ENCODE data around the gene FAAP100. TPM values are rescaled to one million over a fixed set of nuclear protein-coding genes. Genes with fewer than 3 reads are reported as not detected.

The FAAP100 gene
- total RNA-seq, 2 donors from 2014 or later = 21.3 to 29.1 TPM

- peaks cover 1 to 24% of the 10 kb centered on the region in 2 donors for H3K36me3 Mint-ChIP-seq (ENCODE audit: insufficient read depth in 2 of 2)
- no peak for ATAC-seq (replicated peaks in 1 of 2)
Measured at GRCh38 chr17:81582341-81582740, 30.2 kb upstream of the FAAP100 start.

GRCh38 chr17:81581758-81582157 lies 29.6 kb upstream of the FAAP100 start:
- peaks cover 1 to 25% of the 10 kb centered on the region in 2 donors for H3K36me3 Mint-ChIP-seq (ENCODE audit: insufficient read depth in 2 of 2)
- H3K4me1 Mint-ChIP-seq (ENCODE audit: low read depth) = peaks cover 23% of the 10 kb centered on the region
- H3K9me3 Mint-ChIP-seq = no peaks in the 10 kb centered on the region
- no peak overlapping the region for H3K27ac Mint-ChIP-seq
- H3K27me3 Mint-ChIP-seq (ENCODE audit: low read depth) = no peaks in the 10 kb centered on the region
- ATAC-seq (replicated peaks in 1 of 2) = no peak
- no peak for DNase-seq
- no peak overlapping the region for H3K4me3 Mint-ChIP-seq

More at GRCh38 chr17:81582341-81582740, 30.2 kb upstream of the FAAP100 start:
- Mint-ChIP-seq H3K27ac (no peak overlapping the region), H3K9me3 (no peaks in the 10 kb centered on the region), H3K4me1 (ENCODE audit: low read depth) (peaks cover 23% of the 10 kb centered on the region), H3K27me3 (ENCODE audit: low read depth) (no peaks in the 10 kb centered on the region), H3K4me3 (no peak overlapping the region)
- no peak for DNase-seq

- ATAC-seq (replicated peaks in 1 of 2) = no peak
- Mint-ChIP-seq H3K9me3 (no peaks in the 10 kb centered on the region), H3K4me1 (ENCODE audit: low read depth) (peaks cover 23% of the 10 kb centered on the region), H3K27me3 (ENCODE audit: low read depth) (no peaks in the 10 kb centered on the region), H3K4me3 (no peak overlapping the region), H3K27ac (no peak overlapping the region), H3K36me3 (ENCODE audit: insufficient read depth in 2 of 2) (peaks cover 1 to 26% of the 10 kb centered on the region in 2 donors)
- no peak for DNase-seq
Measured at GRCh38 chr17:81580481-81580880, 28.3 kb upstream of the FAAP100 start.

DNA sequence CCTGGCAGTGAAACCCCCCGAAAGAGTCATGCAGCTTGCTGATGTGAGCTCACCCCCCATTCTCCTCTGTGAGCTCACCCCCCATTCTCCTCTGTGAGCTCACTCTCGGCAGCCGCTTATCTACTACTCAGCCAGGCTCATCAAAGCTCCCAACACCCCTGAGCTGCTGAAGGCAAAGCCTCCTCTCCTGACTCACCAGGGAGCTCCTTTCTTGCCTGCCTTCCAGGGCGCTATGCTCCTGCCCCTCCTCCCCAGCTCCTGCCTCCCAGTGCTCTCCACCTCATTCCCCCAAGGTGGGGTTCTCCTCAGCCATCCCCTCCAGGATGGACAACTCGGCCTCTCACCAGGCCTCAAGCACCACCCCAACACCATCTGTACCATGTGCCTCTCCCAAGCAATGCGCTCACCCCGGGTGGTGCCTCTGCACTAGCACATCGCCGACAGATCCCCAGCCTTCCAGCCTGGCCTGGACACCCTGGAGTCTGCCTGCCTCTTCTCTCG lies 27.7 kb upstream of the FAAP100 start:
- Mint-ChIP-seq H3K4me3 (no peak overlapping the region), H3K4me1 (ENCODE audit: low read depth) (peaks cover 23% of the 10 kb centered on the region), H3K9me3 (no peaks in the 10 kb centered on the region), H3K27ac (no peak overlapping the region), H3K36me3 (ENCODE audit: insufficient read depth in 2 of 2) (peaks cover 1 to 21% of the 10 kb centered on the region in 2 donors), H3K27me3 (ENCODE audit: low read depth) (no peaks in the 10 kb centered on the region)
- DNase-seq = no peak
- ATAC-seq (replicated peaks in 1 of 2) = no peak

DNA sequence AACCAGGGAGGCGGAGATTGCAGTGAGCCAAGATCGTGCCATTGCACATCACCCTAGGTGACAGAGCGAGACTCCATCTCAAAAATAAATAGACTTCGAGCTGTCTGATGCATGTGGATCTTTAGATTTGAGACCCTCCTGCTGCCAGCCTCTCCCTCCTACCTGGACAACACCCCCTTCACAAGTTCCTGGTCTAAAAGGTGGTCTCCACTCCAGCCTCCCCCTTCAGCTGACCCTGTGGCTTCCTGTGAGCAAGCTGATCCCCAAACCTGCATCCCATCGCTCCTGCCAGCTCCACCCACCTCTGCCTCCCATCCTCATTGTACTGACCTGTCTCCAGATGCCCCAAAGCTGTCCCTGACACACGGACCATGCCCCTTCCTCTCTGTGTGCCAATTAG lies 27.1 kb upstream of the FAAP100 start:
- Mint-ChIP-seq H3K4me3 (no peak overlapping the region), H3K27ac (no peak overlapping the region), H3K27me3 (ENCODE audit: low read depth) (no peaks in the 10 kb centered on the region), H3K36me3 (ENCODE audit: insufficient read depth in 2 of 2) (peaks cover 1 to 21% of the 10 kb centered on the region in 2 donors), H3K4me1 (ENCODE audit: low read depth) (peaks cover 23% of the 10 kb centered on the region), H3K9me3 (no peaks in the 10 kb centered on the region)
- DNase-seq (no peak), ATAC-seq (replicated peaks in 1 of 2) (no peak)

GRCh38 chr17:81578561-81579225 lies 26.5 kb upstream of the FAAP100 start:
- peak; percentile 7 to 9 for DNase-seq
- Mint-ChIP-seq H3K27ac (no peak overlapping the region), H3K27me3 (ENCODE audit: low read depth) (no peaks in the 10 kb centered on the region), H3K36me3 (ENCODE audit: insufficient read depth in 2 of 2) (peaks cover 0 to 23% of the 10 kb centered on the region in 2 donors), H3K9me3 (no peaks in the 10 kb centered on the region), H3K4me1 (ENCODE audit: low read depth) (peaks cover 23% of the 10 kb centered on the region), H3K4me3 (no peak overlapping the region)
- peak; percentile 77 to 85 for ATAC-seq (replicated peaks in 1 of 2)

DNA sequence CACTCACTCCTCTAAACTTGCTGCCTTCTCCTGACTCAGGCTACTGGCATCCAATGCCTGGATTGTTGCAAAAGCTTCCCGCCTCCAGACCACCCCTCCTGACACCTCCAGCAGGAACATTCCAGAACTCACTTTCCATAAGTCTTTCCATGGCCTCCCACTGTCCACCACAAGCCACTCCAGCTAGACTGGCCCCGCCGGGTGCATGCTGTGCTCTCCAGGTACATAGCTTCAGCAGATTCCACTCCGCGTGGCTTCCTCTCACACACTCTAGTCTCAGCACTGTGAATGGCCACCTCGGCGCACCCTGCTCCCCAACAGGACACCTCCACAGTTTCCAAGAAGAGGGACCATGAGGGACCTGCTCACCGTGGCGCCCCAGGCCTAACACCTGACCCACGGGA lies 25.9 kb upstream of the FAAP100 start:
- Mint-ChIP-seq H3K36me3 (ENCODE audit: insufficient read depth in 2 of 2) (peaks cover 0 to 22% of the 10 kb centered on the region in 2 donors), H3K9me3 (no peaks in the 10 kb centered on the region), H3K4me3 (no peak overlapping the region), H3K27ac (no peak overlapping the region), H3K27me3 (ENCODE audit: low read depth) (no peaks in the 10 kb centered on the region), H3K4me1 (ENCODE audit: low read depth) (peaks cover 23% of the 10 kb centered on the region)
- ATAC-seq (replicated peaks in 1 of 2) (no peak), DNase-seq (no peak)

GRCh38 chr17:81577278-81578000 lies 25.3 kb upstream of the FAAP100 start:
- peaks cover 0 to 24% of the 10 kb centered on the region in 2 donors for H3K36me3 Mint-ChIP-seq (ENCODE audit: insufficient read depth in 2 of 2)
- ATAC-seq (replicated peaks in 1 of 2) = no peak
- no peaks in the 10 kb centered on the region for H3K9me3 Mint-ChIP-seq
- H3K4me3 Mint-ChIP-seq = no peak overlapping the region
- no peak overlapping the region for H3K27ac Mint-ChIP-seq
- peaks cover 23% of the 10 kb centered on the region for H3K4me1 Mint-ChIP-seq (ENCODE audit: low read depth)
- H3K27me3 Mint-ChIP-seq (ENCODE audit: low read depth) = no peaks in the 10 kb centered on the region
- no peak for DNase-seq

DNA sequence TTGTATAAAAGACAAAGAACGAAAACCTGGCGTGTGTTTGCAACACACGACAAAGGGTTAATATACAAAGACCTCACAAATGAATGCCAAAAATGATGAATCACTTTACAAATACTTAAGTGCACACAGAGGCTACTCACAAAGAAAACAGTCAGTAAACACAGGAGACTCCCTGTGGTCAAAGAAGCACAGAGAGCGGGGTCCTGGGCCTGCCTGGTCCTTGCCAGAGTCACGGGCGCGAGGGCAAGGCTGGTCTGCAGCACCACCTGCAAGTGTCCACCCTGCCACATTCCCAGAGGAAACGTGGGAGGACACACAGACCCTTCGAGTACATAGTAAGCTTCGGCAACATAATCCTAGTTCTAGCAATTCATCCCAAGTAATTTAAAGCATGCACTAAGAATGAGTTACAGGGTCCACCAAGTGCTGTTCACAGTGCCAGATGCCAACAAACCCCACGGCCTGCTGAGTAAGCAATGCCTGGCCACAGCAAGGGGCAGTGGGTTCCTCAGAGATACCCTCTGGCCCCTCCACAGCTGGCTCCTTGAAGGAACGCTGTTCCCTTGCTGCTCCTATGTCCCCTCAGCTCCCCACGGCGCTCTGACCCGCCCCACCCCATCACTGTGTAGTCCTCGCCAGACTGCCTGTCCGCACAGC lies 24.6 kb upstream of the FAAP100 start:
- Mint-ChIP-seq H3K4me3 (no peak overlapping the region), H3K27me3 (ENCODE audit: low read depth) (no peaks in the 10 kb centered on the region), H3K9me3 (no peaks in the 10 kb centered on the region), H3K27ac (no peak overlapping the region), H3K4me1 (ENCODE audit: low read depth) (peaks cover 23% of the 10 kb centered on the region), H3K36me3 (ENCODE audit: insufficient read depth in 2 of 2) (peaks cover 0 to 26% of the 10 kb centered on the region in 2 donors)
- DNase-seq = no peak
- no peak for ATAC-seq (replicated peaks in 1 of 2)

GRCh38 chr17:81575836-81576235 lies 23.7 kb upstream of the FAAP100 start:
- Mint-ChIP-seq H3K27ac (peak overlapping the region; percentile 68), H3K4me3 (no peak overlapping the region), H3K27me3 (ENCODE audit: low read depth) (no peaks in the 10 kb centered on the region), H3K36me3 (ENCODE audit: insufficient read depth in 2 of 2) (peaks cover 3 to 26% of the 10 kb centered on the region in 2 donors), H3K4me1 (ENCODE audit: low read depth) (peaks cover 23% of the 10 kb centered on the region), H3K9me3 (no peaks in the 10 kb centered on the region)
- DNase-seq (no peak), ATAC-seq (replicated peaks in 1 of 2) (no peak)

GRCh38 chr17:81574643-81574956 lies 22.4 kb upstream of the FAAP100 start:
- no peak for ATAC-seq (replicated peaks in 1 of 2)
- Mint-ChIP-seq H3K27me3 (ENCODE audit: low read depth) (no peaks in the 10 kb centered on the region), H3K27ac (no peak overlapping the region), H3K4me3 (no peak overlapping the region), H3K4me1 (ENCODE audit: low read depth) (peaks cover 15% of the 10 kb centered on the region), H3K36me3 (ENCODE audit: insufficient read depth in 2 of 2) (peaks cover 3 to 25% of the 10 kb centered on the region in 2 donors), H3K9me3 (no peaks in the 10 kb centered on the region)
- no peak for DNase-seq

DNA sequence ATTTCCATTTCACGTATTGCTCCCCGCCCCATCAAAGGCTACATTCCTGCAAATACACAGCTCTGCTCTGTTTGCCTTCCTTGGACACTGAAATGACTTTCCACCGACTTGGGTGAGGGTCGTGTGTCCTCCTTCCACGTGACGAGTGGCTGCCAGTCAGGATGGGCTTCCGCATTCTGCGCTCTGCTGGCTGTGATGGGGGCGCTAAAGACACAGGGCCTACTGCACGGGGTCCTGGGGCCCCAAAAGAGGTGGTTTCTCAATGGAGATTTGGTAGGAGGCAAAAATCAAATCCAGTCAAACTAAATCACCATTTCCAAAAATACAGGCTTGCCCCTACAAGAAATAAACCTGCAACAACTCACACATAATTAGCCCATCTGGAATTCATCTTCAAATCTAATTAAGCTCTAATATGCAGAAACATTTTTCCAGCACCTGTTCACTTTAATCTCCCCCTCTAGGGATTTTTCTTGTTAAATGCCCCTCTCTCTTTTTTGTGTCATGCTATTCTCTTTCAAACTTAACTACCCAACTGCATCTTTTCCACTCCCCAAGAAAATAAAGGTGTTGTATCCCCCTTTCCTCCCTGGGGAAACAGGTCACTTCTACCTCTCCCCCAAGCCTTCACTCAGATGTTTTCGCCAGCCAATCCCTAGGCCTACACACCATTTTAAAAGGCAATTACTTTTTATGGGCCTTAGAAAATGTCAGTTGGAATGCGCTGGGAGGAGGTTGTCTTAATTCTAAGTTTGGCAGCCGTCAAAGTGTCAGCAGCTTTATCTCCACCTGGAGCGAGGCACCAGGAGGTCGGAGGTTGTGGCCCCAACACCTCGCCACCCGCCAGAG lies 21.9 kb upstream of the FAAP100 start:
- H3K4me3 Mint-ChIP-seq = no peak overlapping the region
- H3K27ac Mint-ChIP-seq = peak overlapping the region; percentile 19
- no peaks in the 10 kb centered on the region for H3K27me3 Mint-ChIP-seq (ENCODE audit: low read depth)
- DNase-seq (no peak), ATAC-seq (replicated peaks in 1 of 2) (no peak)
- peaks cover 3 to 23% of the 10 kb centered on the region in 2 donors for H3K36me3 Mint-ChIP-seq (ENCODE audit: insufficient read depth in 2 of 2)
- no peaks in the 10 kb centered on the region for H3K9me3 Mint-ChIP-seq
- peaks cover 9% of the 10 kb centered on the region for H3K4me1 Mint-ChIP-seq (ENCODE audit: low read depth)

Data from activated T-cell treated with anti-CD3 and anti-CD28 coated beads, Interleukin-2, amount 50 U/mL, for 72 hours (primary cell).